Left lobe of liver (tissue), 2 donors: Measurements from ENCODE around the gene ERLIN1. TPM values are rescaled to one million over a fixed set of nuclear protein-coding genes. Genes with fewer than 3 reads are reported as not detected.
"Not testable (repeated sequence)": the region's sequence is repeated elsewhere in the genome, so short reads cannot be mapped to it uniquely, and the experiment has no call there.

Source experiments
- ATAC-seq: fragments of 200-7000 bp; cut with Tn5 transposase; one replicate; pipeline ENCODE4 v1.9.1; 2020; ENCODE audit warnings: mild to moderate bottlenecking, moderate library complexity
- DNase-seq: peaks from one replicate; pipeline ENCODE4 v3.0.0-alpha.2; 2020; ENCODE audit warnings: low spot score
- total RNA-seq: library from RNA; stranded (reverse); gene quantifications from one replicate; pipeline ENCODE4 v1.2.1, GENCODE V29; 2021
- donor health status: DM: no; HTN: no; CAD: no; lungs with moderate emphysema.
- donor health status: DM: no; HTN: yes; CAD: no.

ERLIN1 gene
- total RNA-seq, 1 donor from 2014 or later, result 43.6 TPM

- no peak for DNase-seq
Measured at GRCh38 chr10:100138921-100139496, 46.8 kb downstream of the ERLIN1 start.

GRCh38 chr10:100135486-100135885, 50.3 kb downstream of the ERLIN1 start:
- ATAC-seq (no peak), DNase-seq (no peak)

More at GRCh38 chr10:100138921-100139496, 46.8 kb downstream of the ERLIN1 start:
- no peak for ATAC-seq

- DNase-seq (no peak), ATAC-seq (no peak)
Measured at GRCh38 chr10:100133801-100134200, 52.0 kb downstream of the ERLIN1 start.

- no peak for ATAC-seq
Measured at GRCh38 chr10:100132427-100132826, 53.4 kb downstream of the ERLIN1 start.

GRCh38 chr10:100131571-100131970, 54.3 kb downstream of the ERLIN1 start:
- ATAC-seq, result no peak
- DNase-seq, result no peak

More at GRCh38 chr10:100132427-100132826, 53.4 kb downstream of the ERLIN1 start:
- DNase-seq, result no peak

GRCh38 chr10:100130831-100131230, 55.0 kb downstream of the ERLIN1 start:
- ATAC-seq, result no peak

GRCh38 chr10:100129424-100129823, 56.4 kb downstream of the ERLIN1 start:
- DNase-seq (no peak), ATAC-seq (no peak)

More at GRCh38 chr10:100130831-100131230, 55.0 kb downstream of the ERLIN1 start:
- DNase-seq, result no peak

- no peak for ATAC-seq
- no peak for DNase-seq
Measured at GRCh38 chr10:100128951-100129350, 56.9 kb downstream of the ERLIN1 start.

- not testable (repeated sequence) for DNase-seq, ATAC-seq
Measured at GRCh38 chr10:100125335-100125734, 60.5 kb downstream of the ERLIN1 start.

- DNase-seq, result no peak
- ATAC-seq, result no peak
Measured at GRCh38 chr10:100124097-100124496, 61.7 kb downstream of the ERLIN1 start.

GRCh38 chr10:100122780-100123179, 63.0 kb downstream of the ERLIN1 start:
- DNase-seq (no peak), ATAC-seq (no peak)

- DNase-seq (no peak), ATAC-seq (no peak)
Measured at GRCh38 chr10:100120550-100120949, 65.3 kb downstream of the ERLIN1 start.

GRCh38 chr10:100119726-100120125, 66.1 kb downstream of the ERLIN1 start:
- DNase-seq, result no peak
- no peak for ATAC-seq

GRCh38 chr10:100114976-100115770, 70.7 kb downstream of the ERLIN1 start:
- DNase-seq, result no peak
- no peak for ATAC-seq

- DNase-seq (no peak), ATAC-seq (no peak)
Measured at GRCh38 chr10:100114460-100114859, 71.4 kb downstream of the ERLIN1 start.

GRCh38 chr10:100109670-100110069, 76.2 kb downstream of the ERLIN1 start:
- DNase-seq (no peak), ATAC-seq (no peak)

GRCh38 chr10:100106865-100107264, 79.0 kb downstream of the ERLIN1 start:
- no peak for DNase-seq

GRCh38 chr10:100104300-100104699, 81.5 kb downstream of the ERLIN1 start:
- ATAC-seq (no peak), DNase-seq (no peak)

More at GRCh38 chr10:100106865-100107264, 79.0 kb downstream of the ERLIN1 start:
- ATAC-seq, result no peak

GRCh38 chr10:100103581-100103980, 82.2 kb downstream of the ERLIN1 start:
- no peak for DNase-seq
- ATAC-seq, result no peak

GRCh38 chr10:100101192-100102076, 84.4 kb downstream of the ERLIN1 start:
- ATAC-seq (peak; percentile 87), DNase-seq (peak; percentile 94)

GRCh38 chr10:100100651-100101184, 85.1 kb downstream of the ERLIN1 start:
- peak; percentile 58 for DNase-seq
- ATAC-seq, result peak; percentile 72
